Chondrocyte (in vitro differentiated cells): ENCODE measurements around the gene TTC16. TPM values are rescaled to one million over a fixed set of nuclear protein-coding genes. Genes with fewer than 3 reads are reported as not detected.

ENCODE experiments used
- DNase-seq: peaks from one replicate; pipeline ENCODE4 v3.0.0; 2021; ENCODE audit warnings: mixed read lengths, low spot score
- H3K27ac Mint-ChIP-seq: one replicate; pipeline ENCODE4 v1.8.0; 2021; ENCODE audit warnings: mild to moderate bottlenecking, moderate library complexity, mixed read lengths; ENCODE audit not compliant: unreplicated experiment
- H3K27me3 Mint-ChIP-seq: 2 replicates; pipeline ENCODE4 v1.8.0; 2021; ENCODE audit warnings: low read depth, mixed read lengths
- H3K36me3 Mint-ChIP-seq: 2 replicates; pipeline ENCODE4 v1.8.0; 2021; ENCODE audit warnings: low read depth, mixed read lengths
- H3K4me1 Mint-ChIP-seq: 2 replicates; pipeline ENCODE4 v1.8.0; 2021; ENCODE audit warnings: low read depth, mild to moderate bottlenecking, mixed read lengths
- H3K4me3 Mint-ChIP-seq: one replicate; pipeline ENCODE4 v1.8.0; 2021; ENCODE audit warnings: mild to moderate bottlenecking, moderate library complexity, mixed read lengths; ENCODE audit not compliant: unreplicated experiment
- H3K9me3 Mint-ChIP-seq: 2 replicates; pipeline ENCODE4 v1.8.0; 2021; ENCODE audit warnings: low read depth, mixed read lengths
- CTCF ChIP-seq: fragments of 200-600 bp; sonication (generic); IDR thresholded peaks from 2 replicates; pipeline ENCODE4 v1.5.0; 2021; ENCODE audit warnings: antibody characterized with exemption, mild to moderate bottlenecking, moderate library complexity
- total RNA-seq: library from RNA; stranded (reverse); gene quantifications from 3 replicates; pipeline ENCODE4 v1.2.1, GENCODE V29; 2021

TTC16 gene
- total RNA-seq, 1 donor from 2014 or later: not detected

GRCh38 chr9:127726871-127727270, 11.0 kb downstream of the TTC16 start:
- Mint-ChIP-seq H3K27ac (no peak overlapping the region), H3K9me3 (no peaks in the 10 kb centered on the region), H3K4me1 (no peaks in the 10 kb centered on the region), H3K4me3 (no peak overlapping the region), H3K27me3 (no peaks in the 10 kb centered on the region), H3K36me3 (peaks cover 1% of the 10 kb centered on the region)
- no peak for DNase-seq
- TF ChIP-seq CTCF: no peak

DNA sequence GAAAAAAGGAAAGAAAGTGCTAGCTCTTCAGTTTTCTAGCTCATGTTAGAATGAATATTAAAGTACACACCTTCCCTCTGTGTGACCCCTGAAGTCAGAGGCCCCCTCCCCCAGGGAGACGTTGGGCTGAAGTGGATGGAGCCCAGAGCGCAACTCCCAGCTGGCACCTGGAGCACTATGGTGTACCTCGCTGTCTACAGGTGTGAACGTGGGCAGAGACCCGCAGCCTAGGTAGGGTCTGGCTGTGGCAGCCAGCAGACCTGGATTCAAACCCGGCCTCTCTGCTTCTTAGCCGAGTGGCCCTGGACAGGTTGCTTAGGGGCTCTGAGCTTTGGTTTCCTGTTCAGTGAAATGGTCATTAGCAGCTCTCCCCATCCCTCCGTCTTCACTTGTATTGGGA, 12.9 kb downstream of the TTC16 start:
- Mint-ChIP-seq H3K4me1 (peaks cover 4% of the 10 kb centered on the region), H3K27ac (no peak overlapping the region), H3K4me3 (no peak overlapping the region), H3K9me3 (no peaks in the 10 kb centered on the region), H3K36me3 (peaks cover 5% of the 10 kb centered on the region), H3K27me3 (no peaks in the 10 kb centered on the region)
- TF ChIP-seq CTCF: no peak
- no peak for DNase-seq

GRCh38 chr9:127729522-127730256, 13.8 kb downstream of the TTC16 start:
- Mint-ChIP-seq H3K36me3 (peaks cover 5% of the 10 kb centered on the region), H3K4me3 (no peak overlapping the region), H3K4me1 (peaks cover 10% of the 10 kb centered on the region), H3K27me3 (no peaks in the 10 kb centered on the region), H3K9me3 (no peaks in the 10 kb centered on the region), H3K27ac (no peak overlapping the region)
- DNase-seq: no peak
- no peak for TF ChIP-seq CTCF

DNA sequence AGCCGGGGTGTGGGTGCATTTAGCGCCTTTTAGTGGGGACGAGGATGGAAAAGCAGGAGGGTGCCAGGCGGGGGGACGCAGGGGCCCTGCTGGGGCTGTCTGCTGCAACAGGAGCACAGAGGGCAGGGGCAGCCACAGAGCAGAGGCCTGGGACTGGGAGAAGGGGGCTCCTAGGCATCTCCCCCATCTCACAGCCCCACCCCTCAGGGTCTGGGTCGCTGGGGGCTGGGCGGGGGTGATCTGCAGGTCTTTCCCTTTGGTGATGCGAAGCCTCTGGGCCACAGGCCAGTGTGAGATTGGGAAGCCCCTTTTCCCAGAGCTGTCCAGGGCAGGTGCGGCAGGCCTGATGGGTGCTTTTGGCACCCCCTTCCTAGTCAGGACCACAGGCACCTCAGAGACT, 14.4 kb downstream of the TTC16 start:
- no peak for TF ChIP-seq CTCF
- Mint-ChIP-seq H3K27ac (no peak overlapping the region), H3K9me3 (no peaks in the 10 kb centered on the region), H3K36me3 (peaks cover 5% of the 10 kb centered on the region), H3K4me3 (no peak overlapping the region), H3K4me1 (peaks cover 10% of the 10 kb centered on the region), H3K27me3 (no peaks in the 10 kb centered on the region)
- no peak for DNase-seq

DNA sequence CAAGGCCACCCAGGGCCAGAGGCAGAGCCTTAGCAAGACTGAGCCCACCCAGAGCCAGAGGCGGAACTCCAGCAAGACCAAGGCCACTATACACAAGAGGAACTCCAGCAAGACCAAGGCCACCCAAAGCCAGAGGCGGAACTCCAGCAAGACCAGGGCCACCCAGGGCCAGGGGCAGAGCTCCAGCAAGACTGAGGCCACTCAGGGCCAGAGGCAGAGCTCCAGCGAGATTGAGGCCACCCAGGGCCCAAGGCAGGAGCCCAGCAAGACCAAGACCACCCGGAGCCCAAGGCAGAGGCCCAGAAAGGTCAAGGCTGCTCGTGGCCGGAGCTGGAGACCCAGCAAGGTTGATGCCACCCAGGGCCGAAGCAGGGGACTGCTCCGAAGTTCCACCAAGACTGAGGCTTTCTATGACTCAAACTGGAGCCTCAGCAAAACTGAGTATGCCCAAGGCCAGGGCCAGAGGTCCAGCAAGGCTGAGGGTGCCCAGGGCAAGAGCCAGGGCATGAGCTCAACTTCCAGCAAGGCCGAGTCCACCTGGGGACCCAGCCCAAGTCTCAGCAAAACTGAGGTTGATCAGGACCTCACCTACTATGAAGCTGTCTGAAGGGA, 15.0 kb downstream of the TTC16 start:
- Mint-ChIP-seq H3K4me1 (peaks cover 15% of the 10 kb centered on the region), H3K27ac (no peak overlapping the region), H3K4me3 (no peak overlapping the region), H3K27me3 (no peaks in the 10 kb centered on the region), H3K36me3 (peaks cover 5% of the 10 kb centered on the region), H3K9me3 (no peaks in the 10 kb centered on the region)
- no peak for DNase-seq
- TF ChIP-seq CTCF: no peak
